Spleen (tissue), 11 donors: ENCODE measurements around the gene SPOCK3. TPM values are rescaled to one million over a fixed set of nuclear protein-coding genes. Genes with fewer than 3 reads are reported as not detected.

ENCODE experiments used
- DNase-seq: peaks from one replicate; pipeline ENCODE4 v3.0.0-alpha.2; 2020
- H3K27ac ChIP-seq, 8 donors: fragments of 200-600 bp; sonication (generic) in 7 of 8; 1 replicate in 4 of 8; 2 replicates in 4 of 8; pipeline versions ENCODE4 v1.5.0 to v1.8.0; 2016 to 2021; ENCODE audit warnings: inconsistent platforms in 4 of 8, mild to moderate bottlenecking in 4 of 8, moderate library complexity in 1 of 8
- H3K27me3 ChIP-seq, 7 donors: fragments of 200-600 bp; sonication (generic) in 6 of 7; replicated peaks in 1 of 7; 1 replicate in 4 of 7; 2 replicates in 3 of 7; pipeline versions ENCODE4 v1.5.0 to v1.8.0; 2016 to 2021; ENCODE audit warnings: inconsistent platforms in 3 of 7, mild to moderate bottlenecking in 1 of 7
- H3K36me3 ChIP-seq, 6 donors: fragments of 200-600 bp; sonication (generic) in 5 of 6; 1 replicate in 4 of 6; 2 replicates in 2 of 6; pipeline versions ENCODE4 v1.5.0 to v1.8.0; 2016 to 2021; ENCODE audit warnings: inconsistent platforms in 2 of 6
- H3K4me1 ChIP-seq, 6 donors: fragments of 200-600 bp; sonication (generic) in 5 of 6; 1 replicate in 3 of 6; 2 replicates in 3 of 6; pipeline versions ENCODE4 v1.5.0 to v1.8.0; 2016 to 2021; ENCODE audit warnings: inconsistent platforms in 3 of 6
- H3K4me3 ChIP-seq, 8 donors: fragments of 200-600 bp; sonication (generic) in 7 of 8; 1 replicate in 4 of 8; 2 replicates in 4 of 8; pipeline versions ENCODE4 v1.5.0 to v1.8.0; 2016 to 2021; ENCODE audit warnings: inconsistent platforms in 4 of 8, mild to moderate bottlenecking in 4 of 8, moderate library complexity in 2 of 8
- H3K9me3 ChIP-seq, 8 donors: fragments of 200-600 bp; sonication (generic) in 7 of 8; 1 replicate in 4 of 8; 2 replicates in 4 of 8; pipeline versions ENCODE4 v1.5.0 to v1.8.0; 2016 to 2021; ENCODE audit warnings: inconsistent platforms in 4 of 8
- CTCF ChIP-seq, 11 experiments: fragments of 200-600 bp in 7 of 11; fragments of 450-650 bp in 4 of 11; sonication (generic) in 4 of 11; IDR thresholded peaks in 8 of 11; conservative IDR thresholded peaks in 3 of 11; 1 replicate in 7 of 11; 2 replicates in 4 of 11; pipeline versions ENCODE4 v1.4.0 to v1.8.0; 2016 to 2021; ENCODE audit warnings: antibody characterized with exemption in 11 of 11, inconsistent platforms in 4 of 11, mild to moderate bottlenecking in 1 of 11
- POLR2A ChIP-seq, 3 donors: fragments of 450-650 bp; IDR thresholded peaks; one replicate each; pipeline ENCODE4 v1.5.1; 2017; ENCODE audit warnings: antibody characterized with exemption in 3 of 3, mild to moderate bottlenecking in 1 of 3
- POLR2AphosphoS5 ChIP-seq, 3 donors: sonication (generic); formaldehyde crosslinking; IDR thresholded peaks; one replicate each; pipeline ENCODE4 v1.5.1; 2017; ENCODE audit warnings: antibody characterized with exemption in 3 of 3
- WGBS, 5 donors: extraction: QIAGEN DNeasy Blood & Tissue Kit in 3 of 5; methylation state at CpG; one replicate each; pipeline versions ENCODE4 v1.1.5 to v1.1.7; 2013 to 2018; 5-methylcytosine and 5-hydroxymethylcytosine counted together
- intact Hi-C: fragments of 100-400 bp; cut with DNase I; formaldehyde crosslinking; loops from one replicate; pipeline ENCODE4 v1.15.0; 2023; ENCODE audit warnings: low total_unique reads
- polyA plus RNA-seq, 3 donors: library from polyadenylated mRNA; stranded (reverse); fragments of 200-250 nt; gene quantifications; one replicate each; pipeline ENCODE4 v1.2.1, GENCODE V29; 2013
- total RNA-seq, 7 donors: library from RNA; depleted of rRNA in 3 of 7; stranded (reverse); fragments of >200 nt in 3 of 7; fragmentation: NEBNext Ultra II Directional in 4 of 7; extraction: Animal tissue kit (Norgen Biotek cat#: 25700) in 4 of 7; gene quantifications; one replicate each; pipeline versions ENCODE4 v1.1.0 to v1.2.1, GENCODE V29; 2016 to 2021
- donor health status: healthy with polysubstance abuse.
- donor health status: DM: no; HTN: no; CAD: no; lungs with moderate emphysema.
- donor health status: DM: no; HTN: no; CAD: no.
- donor health status: Bipolar disorder and iron deficiency.
- donor health status: healthy.
- donor health status: DM: no; HTN: no; CAD: no.
- donor health status: DM: yes; HTN: yes; CAD: no.

The SPOCK3 gene
- total and polyA plus RNA-seq, 10 donors, result 0.06 to 1.2 (median 0.51) TPM; not detected in 5

- 1 to 7% (median 1%) methylated on average over 32 to 40 of the region's 40 CpGs for WGBS, 5 donors
- Histone ChIP-seq H3K4me1 (peaks cover 0 to 16% (median 4%) of the 10 kb centered on the region in 6 donors), H3K9me3 (no peaks in the 10 kb centered on the region), H3K27me3 (peaks cover 0 to 54% (median 21%) of the 10 kb centered on the region in 7 donors), H3K4me3 (peak overlapping the region; percentile 2 to 68 (median 28)), H3K27ac (no peak overlapping the region), H3K36me3 (no peaks in the 10 kb centered on the region)
- intact Hi-C loops, result no loop called here
- no peak for TF ChIP-seq POLR2A (IDR thresholded peaks at IDR 0.05)
- TF ChIP-seq CTCF (IDR thresholded peaks at IDR 0.05 in 8 of 11, conservative IDR thresholded peaks at IDR 0.05 in 3 of 11), result no peak
- no peak for TF ChIP-seq POLR2AphosphoS5 (IDR thresholded peaks at IDR 0.05)
- DNase-seq, result no peak
Measured at GRCh38 chr4:167233685-167234315, 494 bp downstream of the SPOCK3 start.

GRCh38 chr4:167232805-167233684 is 1.2 kb downstream of the SPOCK3 start:
- no peak for DNase-seq
- WGBS, 5 donors, result 71 to 79% (median 76%) methylated on average over 25 of the region's 25 CpGs
- Histone ChIP-seq H3K9me3 (no peaks in the 10 kb centered on the region), H3K27me3 (peaks cover 0 to 54% (median 21%) of the 10 kb centered on the region in 7 donors), H3K4me3 (peak overlapping the region in 3 of 8 donors; percentile 22 to 68 (median 44)), H3K27ac (no peak overlapping the region), H3K36me3 (no peaks in the 10 kb centered on the region), H3K4me1 (peaks cover 0 to 16% (median 4%) of the 10 kb centered on the region in 6 donors)
- no peak for TF ChIP-seq CTCF (IDR thresholded peaks at IDR 0.05 in 8 of 11, conservative IDR thresholded peaks at IDR 0.05 in 3 of 11)
- TF ChIP-seq POLR2AphosphoS5 (IDR thresholded peaks at IDR 0.05), result no peak
- no peak for TF ChIP-seq POLR2A (IDR thresholded peaks at IDR 0.05)
- intact Hi-C loops, result no loop called here

- no peak overlapping the region for H3K4me3 ChIP-seq
- H3K4me1 ChIP-seq, result peaks cover 0 to 16% (median 4%) of the 10 kb centered on the region in 6 donors
- TF ChIP-seq CTCF (IDR thresholded peaks at IDR 0.05 in 8 of 11, conservative IDR thresholded peaks at IDR 0.05 in 3 of 11), result no peak
- no peak for DNase-seq
- no peaks in the 10 kb centered on the region for H3K9me3 ChIP-seq
- WGBS, 5 donors, result 83 to 93% (median 91%) methylated on average over 5 of the region's 5 CpGs
- no peak overlapping the region for H3K27ac ChIP-seq
- intact Hi-C loops, result no loop called here
- H3K27me3 ChIP-seq, result peaks cover 0 to 40% (median 20%) of the 10 kb centered on the region in 7 donors
- no peaks in the 10 kb centered on the region for H3K36me3 ChIP-seq
Measured at GRCh38 chr4:167230744-167231143, 3.5 kb downstream of the SPOCK3 start.

GRCh38 chr4:167222099-167222498 is 12.2 kb downstream of the SPOCK3 start:
- 43 to 56% (median 47%) methylated on average over 2 of the region's 2 CpGs for WGBS, 5 donors
- H3K4me3 ChIP-seq, result no peak overlapping the region
- no peaks in the 10 kb centered on the region for H3K36me3 ChIP-seq
- DNase-seq, result no peak
- intact Hi-C loops, result no loop called here
- peaks cover 0 to 4% (median 0%) of the 10 kb centered on the region in 8 donors for H3K9me3 ChIP-seq
- H3K27ac ChIP-seq, result peak overlapping the region in 1 of 8 donors; percentile 6
- H3K4me1 ChIP-seq, result no peaks in the 10 kb centered on the region
- TF ChIP-seq CTCF (IDR thresholded peaks at IDR 0.05 in 8 of 11, conservative IDR thresholded peaks at IDR 0.05 in 3 of 11) (no peak), POLR2A (IDR thresholded peaks at IDR 0.05) (no peak), POLR2AphosphoS5 (IDR thresholded peaks at IDR 0.05) (no peak)
- H3K27me3 ChIP-seq, result no peaks in the 10 kb centered on the region
